PFSK-1 (cell line): ENCODE results near the gene SUPT3H.

Experiments used
- FOXP2 ChIP-seq: optimal IDR thresholded peaks from 2 replicates; pipeline ENCODE3; 2011; ENCODE audit warnings: borderline replicate concordance, control low read depth, inconsistent platforms; ENCODE audit not compliant: insufficient read depth; ENCODE audit errors: extremely low read length, extremely low read depth
- POLR2AphosphoS5 ChIP-seq: IDR thresholded peaks from 2 replicates; pipeline ENCODE4 v1.6.1; 2012; ENCODE audit warnings: low read depth, mild to moderate bottlenecking, control low read depth, low read length, moderate library complexity
- REST ChIP-seq, 2 experiments: IDR thresholded peaks; 2 replicates each; pipeline versions ENCODE4 v1.6.1 to v1.8.0; 2011 to 2012; ENCODE audit warnings: low read depth in 2 of 2, low read length in 2 of 2, control low read depth in 1 of 2, inconsistent platforms in 1 of 2, mild to moderate bottlenecking in 1 of 2, moderate library complexity in 1 of 2; ENCODE audit not compliant: insufficient read depth in 1 of 2
- SIN3A ChIP-seq: IDR thresholded peaks from 2 replicates; pipeline ENCODE4 v1.6.1; 2012; ENCODE audit warnings: mild to moderate bottlenecking, low read length, moderate library complexity, borderline replicate concordance; ENCODE audit not compliant: insufficient read depth
- TAF1 ChIP-seq: IDR thresholded peaks from 2 replicates; pipeline ENCODE4 v1.6.1; 2012; ENCODE audit warnings: low read length, control low read depth, borderline replicate concordance; ENCODE audit not compliant: insufficient read depth

DNA sequence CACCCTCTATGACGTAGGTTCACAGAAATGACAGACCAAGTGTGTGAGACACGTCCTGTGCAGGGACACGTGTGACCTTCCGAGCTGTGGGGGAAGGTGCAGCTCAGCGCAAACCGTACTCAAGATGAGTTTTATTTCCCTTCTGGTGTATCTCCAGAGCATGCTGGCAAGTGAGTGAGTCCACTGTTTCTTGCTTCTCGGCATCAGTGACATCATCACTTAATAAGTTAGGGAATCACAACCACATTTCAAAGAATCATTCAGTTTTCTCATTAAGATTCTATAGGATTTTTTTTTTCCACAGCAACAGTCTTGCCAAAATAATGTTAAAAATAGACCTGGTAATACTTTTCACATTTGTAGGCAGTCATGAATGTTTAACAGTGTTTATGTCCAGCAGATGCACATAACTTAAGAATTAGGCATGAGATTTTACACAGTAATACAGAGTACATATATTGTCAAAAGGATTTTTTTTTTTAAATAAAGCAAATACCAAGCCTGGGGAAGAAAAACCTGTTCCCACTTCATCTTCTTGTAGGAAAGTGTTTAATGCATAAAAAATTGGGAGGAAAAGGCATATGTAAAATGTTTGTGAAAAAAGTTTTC, 572.4 kb downstream of the SUPT3H start:
- TF ChIP-seq POLR2AphosphoS5 (no peak), TAF1 (no peak), SIN3A (no peak), REST (IDR thresholded peaks at IDR 0.05; ENCODE audit: insufficient read depth in 1 of 2, low read depth in 2 of 2, low read length in 2 of 2) (no peak), FOXP2 (no peak)
